GM12892 (cell line): ENCODE data around the gene HCN4.

Experiments used
- POLR2A ChIP-seq: IDR thresholded peaks from 2 replicates; pipeline ENCODE4 v1.6.1; 2011; ENCODE audit warnings: low read depth, low read length, control low read depth
- POLR2AphosphoS5 ChIP-seq: IDR thresholded peaks from 2 replicates; pipeline ENCODE4 v1.6.1; 2011; ENCODE audit warnings: low read depth, low read length, control low read depth

- TF ChIP-seq POLR2A (no peak), POLR2AphosphoS5 (no peak)
Measured at GRCh38 chr15:73394782-73395181, 26.0 kb upstream of the HCN4 start.
